Astrocyte (in vitro differentiated cells and primary cell): ENCODE measurements around the gene MAG. TPM values are rescaled to one million over a fixed set of nuclear protein-coding genes. Genes with fewer than 3 reads are reported as not detected.

ENCODE experiments used
- DNase-seq: peaks from one replicate; pipeline ENCODE4 v3.0.0-alpha.2; 2010; ENCODE audit warnings: low read depth
- FAIRE-seq: peaks from 2 replicates; lab custom pipeline; 2011; peaks lifted over from hg19 to GRCh38; lab: Jason Lieb, UNC
- H2AFZ ChIP-seq: 2 replicates; pipeline ENCODE4 v1.6.0; 2012; ENCODE audit warnings: low read depth, low read length, inconsistent platforms
- H3K27ac ChIP-seq: 2 replicates; pipeline ENCODE4 v1.5.1; 2011; ENCODE audit warnings: low read depth, low read length, inconsistent platforms
- H3K27me3 ChIP-seq: 2 replicates; pipeline ENCODE4 v1.6.0; 2011; ENCODE audit warnings: low read length, inconsistent platforms; ENCODE audit not compliant: insufficient read depth
- H3K36me3 ChIP-seq: 2 replicates; pipeline ENCODE4 v1.5.1; 2011; ENCODE audit warnings: low read length, inconsistent platforms; ENCODE audit not compliant: insufficient read depth
- H3K4me1 ChIP-seq: 2 replicates; pipeline ENCODE4 v1.5.1; 2011; ENCODE audit warnings: low read length, inconsistent platforms; ENCODE audit not compliant: insufficient read depth
- H3K4me2 ChIP-seq: 2 replicates; pipeline ENCODE4 v1.6.0; 2012; ENCODE audit warnings: low read length, inconsistent platforms
- H3K4me3 ChIP-seq: 2 replicates; pipeline ENCODE4 v1.5.1; 2011; ENCODE audit warnings: low read depth, mild to moderate bottlenecking, low read length, inconsistent platforms; ENCODE audit not compliant: insufficient read depth
- H3K79me2 ChIP-seq: 2 replicates; pipeline ENCODE4 v1.6.0; 2012; ENCODE audit warnings: mild to moderate bottlenecking, low read length, inconsistent platforms; ENCODE audit not compliant: insufficient read depth
- H3K9ac ChIP-seq: 2 replicates; pipeline ENCODE4 v1.6.0; 2012; ENCODE audit warnings: mild to moderate bottlenecking, low read length, inconsistent platforms
- H3K9me3 ChIP-seq: 2 replicates; pipeline ENCODE4 v1.5.1; 2012; ENCODE audit warnings: low read depth, mild to moderate bottlenecking, low read length, inconsistent platforms; ENCODE audit not compliant: insufficient read depth
- H4K20me1 ChIP-seq: 2 replicates; pipeline ENCODE4 v1.6.0; 2012; ENCODE audit warnings: low read length, inconsistent platforms; ENCODE audit not compliant: insufficient read depth
- H3K27ac Mint-ChIP-seq: one replicate; pipeline ENCODE4 v1.8.0; 2021; ENCODE audit warnings: mild to moderate bottlenecking, mixed read lengths; ENCODE audit not compliant: unreplicated experiment
- H3K27me3 Mint-ChIP-seq: one replicate; pipeline ENCODE4 v1.8.0; 2021; ENCODE audit warnings: low read depth, mixed read lengths; ENCODE audit not compliant: unreplicated experiment
- H3K36me3 Mint-ChIP-seq: one replicate; pipeline ENCODE4 v1.8.0; 2021; ENCODE audit warnings: low read depth, mixed read lengths; ENCODE audit not compliant: unreplicated experiment
- H3K4me1 Mint-ChIP-seq: one replicate; pipeline ENCODE4 v1.8.0; 2021; ENCODE audit warnings: low read depth, mixed read lengths; ENCODE audit not compliant: unreplicated experiment
- H3K4me3 Mint-ChIP-seq: one replicate; pipeline ENCODE4 v1.8.0; 2021; ENCODE audit warnings: mild to moderate bottlenecking, moderate library complexity, mixed read lengths; ENCODE audit not compliant: unreplicated experiment
- H3K9me3 Mint-ChIP-seq: one replicate; pipeline ENCODE4 v1.8.0; 2021; ENCODE audit warnings: mild to moderate bottlenecking, mixed read lengths; ENCODE audit not compliant: unreplicated experiment
- CTCF ChIP-seq: IDR thresholded peaks from 2 replicates; pipeline ENCODE4 v1.5.1; 2011; ENCODE audit warnings: low read depth, mild to moderate bottlenecking, inconsistent platforms, low read length, moderate library complexity; ENCODE audit not compliant: insufficient read depth
- EZH2 ChIP-seq: IDR thresholded peaks from 2 replicates; pipeline ENCODE4 v1.6.1; 2012; ENCODE audit warnings: mild to moderate bottlenecking, low read length, inconsistent platforms; ENCODE audit not compliant: insufficient read depth
- total RNA-seq: library from RNA; stranded (reverse); gene quantifications from 2 replicates; pipeline ENCODE4 v1.2.1, GENCODE V29; 2021

Gene MAG
- total RNA-seq, 1 donor from 2014 or later = not detected

GRCh38 chr19:35318679-35319448, 26.9 kb downstream of the MAG start:
- peaks cover 5% of the 10 kb centered on the region for H3K4me1 Mint-ChIP-seq
- Histone ChIP-seq H3K79me2 (no peaks in the 10 kb centered on the region), H3K9me3 (peaks cover 2% of the 10 kb centered on the region), H2AFZ (peak overlapping the region; percentile 24), H3K27me3 (no peaks in the 10 kb centered on the region), H4K20me1 (no peaks in the 10 kb centered on the region), H3K27ac (peak overlapping the region; percentile 19), H3K4me3 (no peak overlapping the region), H3K4me2 (no peak overlapping the region), H3K36me3 (no peaks in the 10 kb centered on the region), H3K4me1 (peaks cover 7% of the 10 kb centered on the region), H3K9ac (no peak overlapping the region)
- H3K27me3 Mint-ChIP-seq = peaks cover 28% of the 10 kb centered on the region
- peak overlapping the region; percentile 62 for H3K27ac Mint-ChIP-seq
- peaks cover 3% of the 10 kb centered on the region for H3K9me3 Mint-ChIP-seq
- DNase-seq (peak; percentile 15), FAIRE-seq (no peak)
- TF ChIP-seq CTCF = no peak
- no peak for TF ChIP-seq EZH2
- no peak overlapping the region for H3K4me3 Mint-ChIP-seq
- H3K36me3 Mint-ChIP-seq = no peaks in the 10 kb centered on the region

GRCh38 chr19:35320065-35320713, 28.2 kb downstream of the MAG start:
- H3K36me3 ChIP-seq = no peaks in the 10 kb centered on the region
- H3K4me1 Mint-ChIP-seq = peaks cover 5% of the 10 kb centered on the region
- no peak overlapping the region for H3K4me2 ChIP-seq
- peaks cover 2% of the 10 kb centered on the region for H3K9me3 ChIP-seq
- peaks cover 3% of the 10 kb centered on the region for H3K9me3 Mint-ChIP-seq
- H3K27me3 ChIP-seq = no peaks in the 10 kb centered on the region
- no peaks in the 10 kb centered on the region for H3K36me3 Mint-ChIP-seq
- no peak for TF ChIP-seq CTCF
- TF ChIP-seq EZH2 = no peak
- H3K4me3 ChIP-seq = no peak overlapping the region
- peaks cover 18% of the 10 kb centered on the region for H3K27me3 Mint-ChIP-seq
- no peak for DNase-seq
- no peak overlapping the region for H3K27ac Mint-ChIP-seq
- H3K9ac ChIP-seq = no peak overlapping the region
- no peak for FAIRE-seq
- H3K79me2 ChIP-seq = no peaks in the 10 kb centered on the region
- peaks cover 7% of the 10 kb centered on the region for H3K4me1 ChIP-seq
- no peaks in the 10 kb centered on the region for H4K20me1 ChIP-seq
- no peak overlapping the region for H2AFZ ChIP-seq
- H3K27ac ChIP-seq = no peak overlapping the region
- no peak overlapping the region for H3K4me3 Mint-ChIP-seq

- Histone ChIP-seq H3K27me3 (no peaks in the 10 kb centered on the region), H2AFZ (no peak overlapping the region), H3K36me3 (no peaks in the 10 kb centered on the region), H3K27ac (no peak overlapping the region), H3K4me1 (peaks cover 7% of the 10 kb centered on the region), H3K9me3 (peaks cover 2% of the 10 kb centered on the region), H3K4me2 (no peak overlapping the region), H4K20me1 (no peaks in the 10 kb centered on the region), H3K9ac (no peak overlapping the region), H3K79me2 (no peaks in the 10 kb centered on the region), H3K4me3 (no peak overlapping the region)
- Mint-ChIP-seq H3K4me1 (peaks cover 5% of the 10 kb centered on the region), H3K27ac (no peak overlapping the region), H3K27me3 (peaks cover 17% of the 10 kb centered on the region), H3K4me3 (no peak overlapping the region), H3K9me3 (peaks cover 3% of the 10 kb centered on the region), H3K36me3 (no peaks in the 10 kb centered on the region)
- FAIRE-seq = no peak
- no peak for TF ChIP-seq EZH2
- TF ChIP-seq CTCF = no peak
- no peak for DNase-seq
These were observed 29.3 kb downstream of the MAG start for GRCh38 chr19:35321291-35321690.
